Adrenal gland (tissue), 5 donors: ENCODE data around the gene RHEX.

Experiments used
- POLR2A ChIP-seq, 2 donors: fragments of 450-650 bp; IDR thresholded peaks; one replicate each; pipeline ENCODE4 v1.6.1; 2017; ENCODE audit warnings: antibody characterized with exemption in 2 of 2, mild to moderate bottlenecking in 2 of 2, moderate library complexity in 1 of 2
- TF ChIP-seq, protein P1 (sequence below), 6 experiments: fragments of 450-650 bp in 4 of 6; fragments of 200-600 bp in 2 of 6; sonication (generic) in 1 of 6; IDR thresholded peaks; 1 replicate in 5 of 6; 2 replicates in 1 of 6; pipeline versions ENCODE4 v1.5.1 to v1.8.0; 2016 to 2021; ENCODE audit warnings: antibody characterized with exemption in 6 of 6, mild to moderate bottlenecking in 2 of 6, moderate library complexity in 1 of 6
- donor health status: DM: no; HTN: no; CAD: no.

DNA sequence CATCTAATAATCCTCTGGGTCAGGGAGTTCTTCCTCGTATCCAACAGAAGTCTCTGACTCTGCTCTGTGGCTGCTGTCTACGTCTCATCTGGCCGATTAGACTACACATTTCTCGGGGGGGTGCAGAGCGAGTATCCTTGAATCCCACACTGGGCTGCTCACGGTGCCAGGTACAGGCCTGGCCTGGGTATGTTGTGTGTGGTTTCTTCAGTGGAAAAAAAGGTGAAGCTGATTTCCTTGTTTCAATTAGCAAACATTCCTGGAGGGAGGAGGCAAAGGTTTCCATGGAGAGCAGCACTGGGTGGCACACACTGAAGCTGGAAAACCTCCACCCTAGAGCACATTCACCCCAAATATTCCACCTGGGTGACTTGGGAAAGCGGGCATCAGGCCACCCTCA, 47.7 kb upstream of the RHEX start:
- TF ChIP-seq, protein P1, sequence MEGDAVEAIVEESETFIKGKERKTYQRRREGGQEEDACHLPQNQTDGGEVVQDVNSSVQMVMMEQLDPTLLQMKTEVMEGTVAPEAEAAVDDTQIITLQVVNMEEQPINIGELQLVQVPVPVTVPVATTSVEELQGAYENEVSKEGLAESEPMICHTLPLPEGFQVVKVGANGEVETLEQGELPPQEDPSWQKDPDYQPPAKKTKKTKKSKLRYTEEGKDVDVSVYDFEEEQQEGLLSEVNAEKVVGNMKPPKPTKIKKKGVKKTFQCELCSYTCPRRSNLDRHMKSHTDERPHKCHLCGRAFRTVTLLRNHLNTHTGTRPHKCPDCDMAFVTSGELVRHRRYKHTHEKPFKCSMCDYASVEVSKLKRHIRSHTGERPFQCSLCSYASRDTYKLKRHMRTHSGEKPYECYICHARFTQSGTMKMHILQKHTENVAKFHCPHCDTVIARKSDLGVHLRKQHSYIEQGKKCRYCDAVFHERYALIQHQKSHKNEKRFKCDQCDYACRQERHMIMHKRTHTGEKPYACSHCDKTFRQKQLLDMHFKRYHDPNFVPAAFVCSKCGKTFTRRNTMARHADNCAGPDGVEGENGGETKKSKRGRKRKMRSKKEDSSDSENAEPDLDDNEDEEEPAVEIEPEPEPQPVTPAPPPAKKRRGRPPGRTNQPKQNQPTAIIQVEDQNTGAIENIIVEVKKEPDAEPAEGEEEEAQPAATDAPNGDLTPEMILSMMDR (IDR thresholded peaks at IDR 0.05): no peak
- no peak for TF ChIP-seq POLR2A (IDR thresholded peaks at IDR 0.05)
